ENCODE measurements around the gene PGM1. TPM values are rescaled to one million over a fixed set of nuclear protein-coding genes. Genes with fewer than 3 reads are reported as not detected.

The PGM1 gene
- total RNA-seq, 1 experiment from 2014 or later: 77.2 TPM

DNA sequence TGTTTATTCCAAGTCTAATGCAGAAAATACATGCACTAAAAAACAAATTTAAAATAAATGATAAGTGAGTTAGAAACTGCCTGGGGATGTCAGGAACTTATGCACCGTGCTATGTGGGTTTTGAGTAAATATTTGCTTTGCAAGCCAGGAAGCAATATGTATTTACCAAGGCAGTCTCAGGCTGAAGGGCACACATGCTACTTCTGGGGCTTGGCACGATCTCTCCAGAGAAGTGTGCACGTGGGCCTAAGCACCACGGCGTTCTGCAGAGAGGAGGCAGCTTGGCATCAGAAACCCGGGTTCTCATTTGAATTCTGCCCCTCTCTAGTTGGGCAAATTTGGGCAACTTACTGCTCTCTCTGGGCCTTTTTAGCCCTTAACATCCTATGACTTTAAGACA lies 108.0 kb downstream of the PGM1 start:
- Histone ChIP-seq H3K9me3 (ENCODE audit: control insufficient read depth, insufficient read depth, low read depth, low read length) (no peaks in the 10 kb centered on the region), H3K27me3 (ENCODE audit: control insufficient read depth, insufficient read depth, low read length) (no peaks in the 10 kb centered on the region), H3K4me1 (ENCODE audit: control insufficient read depth, insufficient read depth, low read length) (peaks cover 47% of the 10 kb centered on the region), H3K36me3 (ENCODE audit: control insufficient read depth, insufficient read depth, low read length) (no peaks in the 10 kb centered on the region), H3K4me3 (ENCODE audit: low read depth in 2 of 2, low read length in 2 of 2) (no peak overlapping the region), H3K27ac (ENCODE audit: low read length) (peak overlapping the region; percentile 37)
- ATAC-seq (peak; percentile 87), DNase-seq (ENCODE audit: low read depth, low spot score) (no peak)
- BruUV-seq (replicated peaks): no TSS peak
- TF ChIP-seq, protein P1, sequence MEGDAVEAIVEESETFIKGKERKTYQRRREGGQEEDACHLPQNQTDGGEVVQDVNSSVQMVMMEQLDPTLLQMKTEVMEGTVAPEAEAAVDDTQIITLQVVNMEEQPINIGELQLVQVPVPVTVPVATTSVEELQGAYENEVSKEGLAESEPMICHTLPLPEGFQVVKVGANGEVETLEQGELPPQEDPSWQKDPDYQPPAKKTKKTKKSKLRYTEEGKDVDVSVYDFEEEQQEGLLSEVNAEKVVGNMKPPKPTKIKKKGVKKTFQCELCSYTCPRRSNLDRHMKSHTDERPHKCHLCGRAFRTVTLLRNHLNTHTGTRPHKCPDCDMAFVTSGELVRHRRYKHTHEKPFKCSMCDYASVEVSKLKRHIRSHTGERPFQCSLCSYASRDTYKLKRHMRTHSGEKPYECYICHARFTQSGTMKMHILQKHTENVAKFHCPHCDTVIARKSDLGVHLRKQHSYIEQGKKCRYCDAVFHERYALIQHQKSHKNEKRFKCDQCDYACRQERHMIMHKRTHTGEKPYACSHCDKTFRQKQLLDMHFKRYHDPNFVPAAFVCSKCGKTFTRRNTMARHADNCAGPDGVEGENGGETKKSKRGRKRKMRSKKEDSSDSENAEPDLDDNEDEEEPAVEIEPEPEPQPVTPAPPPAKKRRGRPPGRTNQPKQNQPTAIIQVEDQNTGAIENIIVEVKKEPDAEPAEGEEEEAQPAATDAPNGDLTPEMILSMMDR (IDR thresholded peaks at IDR 0.05): no peak
- TF ChIP-seq POLR2AphosphoS5 (IDR thresholded peaks at IDR 0.05; ENCODE audit: low read depth, low read length): peak; percentile 67; the same call in 1 of the 2 replicates
- in situ Hi-C loops (cut with HindIII; ENCODE audit: low pct_unique_long_range_greater_than_20kb, low sequenced_read_pairs): no loop called here
- ChIA-PET CTCF (no interaction called here), POLR2A (no interaction called here)
- intact Hi-C loops (cut with micrococcal nuclease; ENCODE audit: unreplicated experiment): no loop called here

DNA sequence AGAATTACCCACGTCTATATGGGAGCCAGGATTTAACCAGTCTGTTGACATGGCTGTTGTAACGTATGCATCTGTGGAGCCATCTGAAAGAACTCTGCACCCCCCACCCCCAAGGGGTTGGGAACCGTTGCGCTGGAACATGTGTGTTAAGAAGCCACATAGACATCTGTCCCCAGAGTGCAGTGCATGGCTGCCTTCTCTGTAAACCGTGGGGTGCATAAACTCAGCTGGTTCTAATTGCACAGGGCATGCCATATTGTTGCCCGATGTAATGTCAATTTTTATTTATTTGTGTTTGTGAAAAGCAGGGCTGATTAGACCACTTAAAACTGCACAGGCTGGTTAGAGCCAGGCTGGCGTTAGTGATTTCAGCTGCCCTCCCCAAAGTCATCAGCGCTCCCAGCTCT lies 110.5 kb downstream of the PGM1 start:
- peaks cover 36% of the 10 kb centered on the region for H3K4me1 ChIP-seq (ENCODE audit: control insufficient read depth, insufficient read depth, low read length)
- H3K27ac ChIP-seq (ENCODE audit: low read length): peak overlapping the region; percentile 58; the same call in 1 of the 2 replicates
- ChIA-PET CTCF (interaction anchor here (0.6 to 0.7 kb wide), 2 partner anchors 434 to 474 kb away, joined by 3 to 6 read pairs; no protein-coding TSS in a partner anchor), POLR2A (interaction anchor here (0.5 to 0.6 kb wide), 3 partner anchors 16 to 1121 kb away, joined by 3 to 5 read pairs (median 4); no protein-coding TSS in a partner anchor)
- TF ChIP-seq, protein P2, sequence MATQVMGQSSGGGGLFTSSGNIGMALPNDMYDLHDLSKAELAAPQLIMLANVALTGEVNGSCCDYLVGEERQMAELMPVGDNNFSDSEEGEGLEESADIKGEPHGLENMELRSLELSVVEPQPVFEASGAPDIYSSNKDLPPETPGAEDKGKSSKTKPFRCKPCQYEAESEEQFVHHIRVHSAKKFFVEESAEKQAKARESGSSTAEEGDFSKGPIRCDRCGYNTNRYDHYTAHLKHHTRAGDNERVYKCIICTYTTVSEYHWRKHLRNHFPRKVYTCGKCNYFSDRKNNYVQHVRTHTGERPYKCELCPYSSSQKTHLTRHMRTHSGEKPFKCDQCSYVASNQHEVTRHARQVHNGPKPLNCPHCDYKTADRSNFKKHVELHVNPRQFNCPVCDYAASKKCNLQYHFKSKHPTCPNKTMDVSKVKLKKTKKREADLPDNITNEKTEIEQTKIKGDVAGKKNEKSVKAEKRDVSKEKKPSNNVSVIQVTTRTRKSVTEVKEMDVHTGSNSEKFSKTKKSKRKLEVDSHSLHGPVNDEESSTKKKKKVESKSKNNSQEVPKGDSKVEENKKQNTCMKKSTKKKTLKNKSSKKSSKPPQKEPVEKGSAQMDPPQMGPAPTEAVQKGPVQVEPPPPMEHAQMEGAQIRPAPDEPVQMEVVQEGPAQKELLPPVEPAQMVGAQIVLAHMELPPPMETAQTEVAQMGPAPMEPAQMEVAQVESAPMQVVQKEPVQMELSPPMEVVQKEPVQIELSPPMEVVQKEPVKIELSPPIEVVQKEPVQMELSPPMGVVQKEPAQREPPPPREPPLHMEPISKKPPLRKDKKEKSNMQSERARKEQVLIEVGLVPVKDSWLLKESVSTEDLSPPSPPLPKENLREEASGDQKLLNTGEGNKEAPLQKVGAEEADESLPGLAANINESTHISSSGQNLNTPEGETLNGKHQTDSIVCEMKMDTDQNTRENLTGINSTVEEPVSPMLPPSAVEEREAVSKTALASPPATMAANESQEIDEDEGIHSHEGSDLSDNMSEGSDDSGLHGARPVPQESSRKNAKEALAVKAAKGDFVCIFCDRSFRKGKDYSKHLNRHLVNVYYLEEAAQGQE (IDR thresholded peaks at IDR 0.05; ENCODE audit: insufficient read depth in 1 of 2, low read depth in 2 of 2, low read length in 1 of 2): no peak
- TF ChIP-seq SIN3A (IDR thresholded peaks at IDR 0.05; ENCODE audit: borderline replicate concordance, insufficient read depth, low read depth, low read length) (no peak), TCF7L2 (IDR thresholded peaks at IDR 0.05; ENCODE audit: low read depth, low read length) (no peak), POLR2AphosphoS5 (IDR thresholded peaks at IDR 0.05; ENCODE audit: low read depth, low read length) (no peak)
- TF ChIP-seq, protein P1 (IDR thresholded peaks at IDR 0.05): no peak
- no peaks in the 10 kb centered on the region for H3K36me3 ChIP-seq (ENCODE audit: control insufficient read depth, insufficient read depth, low read length)
- DNase-seq (ENCODE audit: low read depth, low spot score) (no peak), ATAC-seq (no peak)
- no TSS peak for BruUV-seq (replicated peaks)
- intact Hi-C loops (cut with micrococcal nuclease; ENCODE audit: unreplicated experiment): no loop called here
- in situ Hi-C loops (cut with HindIII; ENCODE audit: low pct_unique_long_range_greater_than_20kb, low sequenced_read_pairs): no loop called here
- no peaks in the 10 kb centered on the region for H3K9me3 ChIP-seq (ENCODE audit: control insufficient read depth, insufficient read depth, low read depth, low read length)
- H3K4me3 ChIP-seq (ENCODE audit: low read depth in 2 of 2, low read length in 2 of 2): no peak overlapping the region
- no peaks in the 10 kb centered on the region for H3K27me3 ChIP-seq (ENCODE audit: control insufficient read depth, insufficient read depth, low read length)

Data from Panc1 (cell line).